ENCODE results near the gene ABCC6.
"Not testable (repeated sequence)": the region's sequence is repeated elsewhere in the genome, so short reads cannot be mapped to it uniquely, and the experiment has no call there.

ABCC6 gene

GRCh38 chr16:16221382-16221781 lies 1.9 kb downstream of the ABCC6 start:
- not testable (repeated sequence) for DNase-seq

GRCh38 chr16:16220449-16220848 lies 2.8 kb downstream of the ABCC6 start:
- DNase-seq, result not testable (repeated sequence)

GRCh38 chr16:16218787-16219186 lies 4.5 kb downstream of the ABCC6 start:
- not testable (repeated sequence) for DNase-seq

- not testable (repeated sequence) for DNase-seq
These were observed 4.9 kb downstream of the ABCC6 start for GRCh38 chr16:16218349-16218748.

- not testable (repeated sequence) for DNase-seq
These were observed 9.4 kb downstream of the ABCC6 start for GRCh38 chr16:16213863-16214293.

GRCh38 chr16:16211404-16211803 lies 11.9 kb downstream of the ABCC6 start:
- not testable (repeated sequence) for DNase-seq

GRCh38 chr16:16208461-16208860 lies 14.8 kb downstream of the ABCC6 start:
- DNase-seq, result not testable (repeated sequence)

- peak; percentile 41 for DNase-seq
These were observed 15.4 kb downstream of the ABCC6 start for GRCh38 chr16:16207787-16208334.

- DNase-seq, result not testable (repeated sequence)
These were observed 16.1 kb downstream of the ABCC6 start for GRCh38 chr16:16207097-16207786.

- DNase-seq, result not testable (repeated sequence)
These were observed 17.4 kb downstream of the ABCC6 start for GRCh38 chr16:16205864-16206263.

- DNase-seq, result peak; percentile 33
These were observed 18.7 kb downstream of the ABCC6 start for GRCh38 chr16:16204552-16204951.

GRCh38 chr16:16203494-16203893 lies 19.8 kb downstream of the ABCC6 start:
- DNase-seq, result not testable (repeated sequence)

GRCh38 chr16:16202400-16203143 lies 20.7 kb downstream of the ABCC6 start:
- DNase-seq, result peak; percentile 44

- not testable (repeated sequence) for DNase-seq
These were observed 21.4 kb downstream of the ABCC6 start for GRCh38 chr16:16201880-16202279.

GRCh38 chr16:16200391-16200790 lies 22.9 kb downstream of the ABCC6 start:
- DNase-seq, result not testable (repeated sequence)

- DNase-seq, result not testable (repeated sequence)
These were observed 23.9 kb downstream of the ABCC6 start for GRCh38 chr16:16199428-16199827.

GRCh38 chr16:16197966-16198365 lies 25.3 kb downstream of the ABCC6 start:
- DNase-seq, result no peak

- no peak for DNase-seq
These were observed 26.0 kb downstream of the ABCC6 start for GRCh38 chr16:16197331-16197730.

GRCh38 chr16:16196099-16196498 lies 27.2 kb downstream of the ABCC6 start:
- DNase-seq, result no peak

- DNase-seq, result no peak
These were observed 31.7 kb downstream of the ABCC6 start for GRCh38 chr16:16191493-16192167.

- DNase-seq, result not testable (repeated sequence)
These were observed 32.3 kb downstream of the ABCC6 start for GRCh38 chr16:16190966-16191365.

GRCh38 chr16:16190546-16190945 lies 32.7 kb downstream of the ABCC6 start:
- no peak for DNase-seq

GRCh38 chr16:16189842-16190241 lies 33.5 kb downstream of the ABCC6 start:
- DNase-seq, result no peak
